HCT116 (cell line): Measurements from ENCODE around the gene CADPS. TPM values are rescaled to one million over a fixed set of nuclear protein-coding genes. Genes with fewer than 3 reads are reported as not detected.

ENCODE experiments used
- ATAC-seq: fragments of 200-7000 bp; cut with Tn5 transposase; 2 replicates; pipeline ENCODE4 v1.9.1; 2020; ENCODE audit warnings: mild to moderate bottlenecking, moderate library complexity
- BruUV-seq: library from RNA; stranded (reverse); fragments of 400-500 nt; replicated peaks from 2 replicates; lab custom pipeline; 2021; lab: Mats Ljungman, UMichigan
- CTCF ChIA-PET: fragments of 300-600 bp; sonication (Branson Sonifier 250); formaldehyde crosslinking; loops from one replicate; lab custom pipeline; 2021; ENCODE audit warnings: antibody characterized with exemption; lab: Charles Lee
- POLR2A ChIA-PET: fragments of 300-600, 350-600 bp; sonication (Branson Sonifier 250); formaldehyde crosslinking; loops from one replicate; lab custom pipeline; 2021; ENCODE audit warnings: antibody characterized with exemption; lab: Charles Lee
- RAD21 ChIA-PET, 2 experiments: fragments of 300-600 bp; sonication (Branson Sonifier 250); formaldehyde crosslinking; loops; one replicate each; lab custom pipeline; 2023; ENCODE audit warnings: low total read pairs in 2 of 2; ENCODE audit not compliant: uncharacterized antibody in 2 of 2, unreplicated experiment in 2 of 2, low non-redundant PET in 1 of 2; lab: Charles Lee
- DNase-seq: peaks from one replicate; pipeline ENCODE4 v3.0.0-alpha.2; 2010; ENCODE audit warnings: low read depth, low spot score
- H2AFZ ChIP-seq: fragments of 200-600 bp; shearing (Covaris generic), sonication (generic); 2 replicates; pipeline ENCODE4 v1.6.1; 2017; ENCODE audit warnings: low read depth, mixed run types, mixed read lengths, antibody characterized with exemption, low read length; ENCODE audit not compliant: poor library complexity, severe bottlenecking
- H3K27ac ChIP-seq: 2 replicates; pipeline ENCODE4 v1.5.1; 2012; ENCODE audit warnings: low read depth, low read length
- H3K27me3 ChIP-seq: fragments of 200-600 bp; sonication (generic); 2 replicates; pipeline ENCODE4 v1.6.1; 2016; ENCODE audit warnings: mixed run types, low read length, mixed read lengths; ENCODE audit not compliant: insufficient read depth
- H3K36me3 ChIP-seq, 2 experiments: fragments of 200-500 bp in 1 of 2; fragments of 200-600 bp in 1 of 2; sonication (Bioruptor generic) in 1 of 2; sonication (generic) in 1 of 2; 2 replicates each; pipeline versions ENCODE4 v1.5.1 to v1.6.1; 2014 to 2016; ENCODE audit warnings: low read length in 2 of 2, inconsistent platforms in 1 of 2, mixed read lengths in 1 of 2, mixed run types in 1 of 2; ENCODE audit not compliant: insufficient read depth in 2 of 2, control insufficient read depth in 1 of 2
- H3K4me1 ChIP-seq, 2 experiments: fragments of 200-600 bp in 1 of 2; sonication (generic) in 1 of 2; 2 replicates each; pipeline versions ENCODE4 v1.5.1 to v1.6.1; 2012 to 2017; ENCODE audit warnings: low read length in 2 of 2, inconsistent platforms in 1 of 2, mild to moderate bottlenecking in 1 of 2, mixed read lengths in 1 of 2, mixed run types in 1 of 2, moderate library complexity in 1 of 2; ENCODE audit not compliant: insufficient read depth in 2 of 2, control insufficient read depth in 1 of 2
- H3K4me2 ChIP-seq: fragments of 200-600 bp; sonication (generic); 2 replicates; pipeline ENCODE4 v1.6.1; 2017; ENCODE audit warnings: mixed run types, low read length, mixed read lengths
- H3K4me3 ChIP-seq, 2 experiments: fragments of 200-600 bp in 1 of 2; sonication (generic) in 1 of 2; replicated peaks in 1 of 2; 2 replicates each; pipeline ENCODE4 v1.5.1; 2011 to 2016; ENCODE audit warnings: low read length in 2 of 2, control low read depth in 1 of 2, low read depth in 1 of 2, mild to moderate bottlenecking in 1 of 2, mixed read lengths in 1 of 2, mixed run types in 1 of 2
- H3K79me2 ChIP-seq: fragments of 200-600 bp; sonication (generic); 2 replicates; pipeline ENCODE4 v1.6.1; 2017; ENCODE audit warnings: mild to moderate bottlenecking, mixed run types, low read length, moderate library complexity, mixed read lengths; ENCODE audit not compliant: insufficient read depth
- H3K9ac ChIP-seq: fragments of 200-600 bp; sonication (generic); 2 replicates; pipeline ENCODE4 v1.6.1; 2016; ENCODE audit warnings: low read length, mixed read lengths
- H3K9me2 ChIP-seq: fragments of 200-600 bp; sonication (generic), shearing (Covaris generic); 2 replicates; pipeline ENCODE4 v1.6.1; 2017; ENCODE audit warnings: mixed run types, mild to moderate bottlenecking, moderate library complexity; ENCODE audit not compliant: insufficient read depth
- H3K9me3 ChIP-seq, 2 experiments: fragments of 200-500 bp in 1 of 2; fragments of 200-600 bp in 1 of 2; sonication (Bioruptor generic) in 1 of 2; sonication (generic) in 1 of 2; 2 replicates each; pipeline ENCODE4 v1.6.1; 2014 to 2017; ENCODE audit warnings: low read length in 2 of 2, mixed read lengths in 2 of 2, inconsistent platforms in 1 of 2, low read depth in 1 of 2, mild to moderate bottlenecking in 1 of 2, mixed run types in 1 of 2, moderate library complexity in 1 of 2; ENCODE audit not compliant: control insufficient read depth in 1 of 2, insufficient read depth in 1 of 2
- H4K20me1 ChIP-seq: fragments of 200-600 bp; sonication (generic), shearing (Covaris generic); 2 replicates; pipeline ENCODE4 v1.6.1; 2017; ENCODE audit warnings: mixed run types, mild to moderate bottlenecking, moderate library complexity; ENCODE audit not compliant: insufficient read depth
- CBX3 ChIP-seq: IDR thresholded peaks from 2 replicates; pipeline ENCODE4 v1.6.1; 2012; ENCODE audit warnings: low read depth
- ELF1 ChIP-seq: IDR thresholded peaks from 2 replicates; pipeline ENCODE4 v1.6.1; 2012; ENCODE audit warnings: low read depth, borderline replicate concordance
- EZH2phosphoT487 ChIP-seq: fragments of 200-600 bp; IDR thresholded peaks from 2 replicates; pipeline ENCODE4 v1.6.1; 2018; ENCODE audit warnings: antibody characterized with exemption, borderline replicate concordance
- POLR2A ChIP-seq: IDR thresholded peaks from 2 replicates; pipeline ENCODE4 v1.7.0; 2011; ENCODE audit warnings: borderline replicate concordance; ENCODE audit not compliant: insufficient read depth, insufficient read length; ENCODE audit errors: extremely low read depth
- POLR2AphosphoS5 ChIP-seq: IDR thresholded peaks from 2 replicates; pipeline ENCODE4 v1.6.1; 2011; ENCODE audit warnings: mild to moderate bottlenecking, low read depth, low read length, moderate library complexity
- SRF ChIP-seq: IDR thresholded peaks from 2 replicates; pipeline ENCODE4 v1.6.1; 2012; ENCODE audit warnings: low read depth
- TCF7L2 ChIP-seq: IDR thresholded peaks from 2 replicates; pipeline ENCODE4 v1.7.0; 2011; ENCODE audit warnings: borderline replicate concordance, inconsistent platforms; ENCODE audit not compliant: insufficient read depth, insufficient read length; ENCODE audit errors: extremely low read depth
- YY1 ChIP-seq: IDR thresholded peaks from 2 replicates; pipeline ENCODE4 v1.6.1; 2011; ENCODE audit warnings: low read length, low read depth, moderate library complexity, mild to moderate bottlenecking; ENCODE audit not compliant: insufficient replicate concordance; ENCODE audit errors: extremely low read depth
- intact Hi-C: fragments of 100-400 bp; cut with micrococcal nuclease; formaldehyde crosslinking; loops from 2 replicates; pipeline ENCODE4 v1.10.0; 2022
- total RNA-seq: library from RNA; stranded (reverse); gene quantifications from one replicate; pipeline ENCODE4 v1.2.1, GENCODE V29; 2021; ENCODE audit not compliant: unreplicated experiment
- TF ChIP-seq, protein P1 (sequence below): IDR thresholded peaks from 2 replicates; pipeline ENCODE4 v1.6.1; 2012
- TF ChIP-seq, protein P2 (sequence below): IDR thresholded peaks from 2 replicates; pipeline ENCODE4 v1.6.1; 2012; ENCODE audit warnings: low read depth
- TF ChIP-seq, protein P3 (sequence below): IDR thresholded peaks from 2 replicates; pipeline ENCODE4 v1.6.1; 2011; ENCODE audit warnings: mild to moderate bottlenecking, low read length, moderate library complexity; ENCODE audit not compliant: insufficient replicate concordance; ENCODE audit errors: extremely low read depth

The CADPS gene
- total RNA-seq, 1 experiment from 2014 or later = not detected

DNA sequence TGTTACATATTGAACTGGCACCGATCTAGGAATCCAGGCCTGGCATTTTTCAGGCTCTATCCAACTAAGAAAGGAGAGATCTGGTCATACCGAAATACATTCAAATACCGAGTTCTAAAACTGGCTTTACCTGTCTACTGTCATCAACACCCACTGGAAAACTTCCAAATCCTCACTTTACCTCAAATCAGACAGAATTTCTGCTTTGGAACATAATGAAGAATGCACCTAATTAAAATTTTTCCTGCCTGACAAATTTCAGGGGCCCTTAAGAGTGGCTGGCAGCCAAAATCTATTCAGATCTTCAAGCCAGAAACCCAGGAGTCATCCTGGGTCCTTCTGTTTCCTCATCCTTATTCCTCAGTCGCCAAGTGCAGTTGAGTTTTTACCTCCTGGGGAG is 303.3 kb downstream of the CADPS start:
- Histone ChIP-seq H3K36me3 (no peaks in the 10 kb centered on the region), H3K9me2 (no peaks in the 10 kb centered on the region), H3K27me3 (peaks cover 4% of the 10 kb centered on the region; the same call in 1 of the 2 replicates), H3K4me3 (no peak overlapping the region), H3K9ac (no peak overlapping the region), H2AFZ (no peak overlapping the region), H3K27ac (no peak overlapping the region), H3K4me2 (no peak overlapping the region), H3K79me2 (no peaks in the 10 kb centered on the region), H4K20me1 (no peaks in the 10 kb centered on the region), H3K4me1 (no peaks in the 10 kb centered on the region), H3K9me3 (no peaks in the 10 kb centered on the region)
- CTCF ChIA-PET = no interaction called here
- ATAC-seq (no peak), DNase-seq (no peak)
- POLR2A ChIA-PET = no interaction called here
- no TSS peak for BruUV-seq
- intact Hi-C loops = no loop called here
- RAD21 ChIA-PET = no interaction called here
- TF ChIP-seq, protein P1, sequence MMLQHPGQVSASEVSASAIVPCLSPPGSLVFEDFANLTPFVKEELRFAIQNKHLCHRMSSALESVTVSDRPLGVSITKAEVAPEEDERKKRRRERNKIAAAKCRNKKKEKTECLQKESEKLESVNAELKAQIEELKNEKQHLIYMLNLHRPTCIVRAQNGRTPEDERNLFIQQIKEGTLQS = no peak
- TF ChIP-seq, protein P2, sequence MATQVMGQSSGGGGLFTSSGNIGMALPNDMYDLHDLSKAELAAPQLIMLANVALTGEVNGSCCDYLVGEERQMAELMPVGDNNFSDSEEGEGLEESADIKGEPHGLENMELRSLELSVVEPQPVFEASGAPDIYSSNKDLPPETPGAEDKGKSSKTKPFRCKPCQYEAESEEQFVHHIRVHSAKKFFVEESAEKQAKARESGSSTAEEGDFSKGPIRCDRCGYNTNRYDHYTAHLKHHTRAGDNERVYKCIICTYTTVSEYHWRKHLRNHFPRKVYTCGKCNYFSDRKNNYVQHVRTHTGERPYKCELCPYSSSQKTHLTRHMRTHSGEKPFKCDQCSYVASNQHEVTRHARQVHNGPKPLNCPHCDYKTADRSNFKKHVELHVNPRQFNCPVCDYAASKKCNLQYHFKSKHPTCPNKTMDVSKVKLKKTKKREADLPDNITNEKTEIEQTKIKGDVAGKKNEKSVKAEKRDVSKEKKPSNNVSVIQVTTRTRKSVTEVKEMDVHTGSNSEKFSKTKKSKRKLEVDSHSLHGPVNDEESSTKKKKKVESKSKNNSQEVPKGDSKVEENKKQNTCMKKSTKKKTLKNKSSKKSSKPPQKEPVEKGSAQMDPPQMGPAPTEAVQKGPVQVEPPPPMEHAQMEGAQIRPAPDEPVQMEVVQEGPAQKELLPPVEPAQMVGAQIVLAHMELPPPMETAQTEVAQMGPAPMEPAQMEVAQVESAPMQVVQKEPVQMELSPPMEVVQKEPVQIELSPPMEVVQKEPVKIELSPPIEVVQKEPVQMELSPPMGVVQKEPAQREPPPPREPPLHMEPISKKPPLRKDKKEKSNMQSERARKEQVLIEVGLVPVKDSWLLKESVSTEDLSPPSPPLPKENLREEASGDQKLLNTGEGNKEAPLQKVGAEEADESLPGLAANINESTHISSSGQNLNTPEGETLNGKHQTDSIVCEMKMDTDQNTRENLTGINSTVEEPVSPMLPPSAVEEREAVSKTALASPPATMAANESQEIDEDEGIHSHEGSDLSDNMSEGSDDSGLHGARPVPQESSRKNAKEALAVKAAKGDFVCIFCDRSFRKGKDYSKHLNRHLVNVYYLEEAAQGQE = no peak
- TF ChIP-seq, protein P3, sequence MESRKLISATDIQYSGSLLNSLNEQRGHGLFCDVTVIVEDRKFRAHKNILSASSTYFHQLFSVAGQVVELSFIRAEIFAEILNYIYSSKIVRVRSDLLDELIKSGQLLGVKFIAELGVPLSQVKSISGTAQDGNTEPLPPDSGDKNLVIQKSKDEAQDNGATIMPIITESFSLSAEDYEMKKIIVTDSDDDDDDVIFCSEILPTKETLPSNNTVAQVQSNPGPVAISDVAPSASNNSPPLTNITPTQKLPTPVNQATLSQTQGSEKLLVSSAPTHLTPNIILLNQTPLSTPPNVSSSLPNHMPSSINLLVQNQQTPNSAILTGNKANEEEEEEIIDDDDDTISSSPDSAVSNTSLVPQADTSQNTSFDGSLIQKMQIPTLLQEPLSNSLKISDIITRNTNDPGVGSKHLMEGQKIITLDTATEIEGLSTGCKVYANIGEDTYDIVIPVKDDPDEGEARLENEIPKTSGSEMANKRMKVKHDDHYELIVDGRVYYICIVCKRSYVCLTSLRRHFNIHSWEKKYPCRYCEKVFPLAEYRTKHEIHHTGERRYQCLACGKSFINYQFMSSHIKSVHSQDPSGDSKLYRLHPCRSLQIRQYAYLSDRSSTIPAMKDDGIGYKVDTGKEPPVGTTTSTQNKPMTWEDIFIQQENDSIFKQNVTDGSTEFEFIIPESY = no peak
- TF ChIP-seq ELF1 = no peak
- TF ChIP-seq POLR2A = no peak
- no peak for TF ChIP-seq CBX3
- TF ChIP-seq SRF = no peak
- TF ChIP-seq POLR2AphosphoS5 = no peak
- TF ChIP-seq TCF7L2 = no peak
- TF ChIP-seq YY1 = no peak
- TF ChIP-seq EZH2phosphoT487 = no peak
